Stimulated activated CD4-positive, alpha-beta T cell treated with anti-CD3 and anti-CD28 coated beads, Interleukin-2, amount 100 ng/mL, for 24 hours (primary cell): ENCODE data around the gene STARD3NL.
"Not testable (repeated sequence)": the region's sequence is repeated elsewhere in the genome, so short reads cannot be mapped to it uniquely, and the experiment has no call there.

ENCODE experiments used
- DNase-seq, 2 donors: peaks; one replicate each; pipeline ENCODE4 v3.0.0-alpha.2; 2020

The STARD3NL gene, protein sequence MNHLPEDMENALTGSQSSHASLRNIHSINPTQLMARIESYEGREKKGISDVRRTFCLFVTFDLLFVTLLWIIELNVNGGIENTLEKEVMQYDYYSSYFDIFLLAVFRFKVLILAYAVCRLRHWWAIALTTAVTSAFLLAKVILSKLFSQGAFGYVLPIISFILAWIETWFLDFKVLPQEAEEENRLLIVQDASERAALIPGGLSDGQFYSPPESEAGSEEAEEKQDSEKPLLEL

GRCh38 chr7:38178004-38178694, at the start of gene STARD3NL:
Gene STARD3NL (plus strand): TSS chr7:38178245. CDS start chr7:38207505, 29,260 bp downstream.
- peak; percentile 85 to 91 for DNase-seq

DNA sequence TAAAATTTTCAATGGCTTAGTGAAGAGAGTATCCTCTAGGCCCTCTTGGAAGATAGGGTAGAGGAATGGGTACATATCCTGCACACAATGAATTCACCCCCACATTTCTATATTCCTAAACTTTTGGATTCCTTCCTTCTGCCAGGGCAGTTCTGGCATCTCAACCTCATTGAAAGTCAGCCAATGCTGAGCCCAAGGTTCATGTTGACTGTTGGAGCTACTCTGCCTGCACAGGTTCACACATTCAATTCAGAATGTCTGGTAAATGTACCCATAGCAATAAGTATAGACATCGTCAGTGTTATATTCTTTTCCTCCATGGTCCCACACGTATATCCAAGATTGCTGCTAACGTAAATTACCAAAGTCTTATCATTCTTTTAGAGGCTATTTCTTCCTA, 48.9 kb upstream of the STARD3NL start:
- no peak for DNase-seq

DNA sequence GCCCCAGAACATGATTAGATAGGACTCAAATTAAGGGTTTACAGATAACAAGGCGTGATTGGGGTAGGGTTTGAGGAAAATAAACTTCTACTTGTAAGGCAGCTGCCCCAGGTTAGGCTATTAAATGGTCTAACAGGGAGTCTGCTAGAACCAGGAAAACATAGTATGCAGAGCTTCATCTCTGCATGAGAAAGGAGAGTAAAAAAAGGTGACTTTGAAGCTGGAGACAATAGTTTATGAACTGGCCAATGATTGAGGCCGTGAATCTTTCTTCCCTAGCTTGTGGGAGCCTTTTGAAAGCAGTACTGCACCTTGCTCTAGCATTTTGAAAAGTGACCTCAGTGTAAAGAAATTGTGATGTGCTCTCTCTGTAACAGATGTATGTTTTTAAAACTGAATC, 48.5 kb upstream of the STARD3NL start:
- no peak for DNase-seq

GRCh38 chr7:38138171-38138570, 39.9 kb upstream of the STARD3NL start:
- DNase-seq = no peak

DNA sequence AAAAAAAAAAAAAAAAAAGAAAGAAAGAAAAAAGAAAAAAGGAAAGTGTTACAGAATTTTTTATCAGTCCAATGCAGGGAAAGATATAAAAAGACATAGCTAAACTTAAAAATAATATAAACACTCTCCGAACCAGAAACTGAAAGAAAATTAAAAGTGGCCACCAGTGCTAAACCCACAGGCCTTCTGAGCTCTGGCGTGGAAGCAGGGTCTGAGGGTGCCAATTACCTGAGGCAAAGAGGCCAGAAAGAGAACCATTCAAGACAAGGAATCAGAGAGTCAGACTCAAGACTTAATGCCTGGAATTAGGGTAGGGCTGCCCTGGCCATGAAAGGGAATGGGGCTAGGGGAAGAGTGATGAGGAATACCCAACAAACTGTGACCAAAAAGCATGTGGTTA, 36.9 kb upstream of the STARD3NL start:
- DNase-seq = no peak

DNA sequence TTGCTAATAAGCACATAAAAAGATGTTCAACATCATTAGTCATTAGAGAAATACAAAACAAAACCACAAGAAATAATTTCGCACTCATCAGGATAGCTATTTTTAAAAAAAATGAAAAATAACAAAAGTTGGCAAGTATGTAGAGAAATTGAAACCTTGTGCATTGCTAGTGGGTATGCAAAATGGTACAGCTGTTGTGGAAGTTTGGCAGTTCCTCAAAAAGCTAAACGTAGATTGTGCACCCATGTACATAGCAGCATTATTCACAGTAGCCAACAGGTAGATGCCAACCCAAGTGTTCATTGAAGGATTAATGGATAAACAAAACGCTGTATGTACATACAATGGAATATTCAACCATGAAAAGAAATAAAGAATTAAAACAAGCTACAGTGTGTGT, 35.3 kb upstream of the STARD3NL start:
- no peak for DNase-seq

GRCh38 chr7:38147005-38147404, 31.0 kb upstream of the STARD3NL start:
- DNase-seq = no peak

- no peak for DNase-seq
These were observed 26.5 kb upstream of the STARD3NL start for GRCh38 chr7:38151556-38151955.

- DNase-seq = no peak
These were observed 24.5 kb upstream of the STARD3NL start for GRCh38 chr7:38153515-38153914.

DNA sequence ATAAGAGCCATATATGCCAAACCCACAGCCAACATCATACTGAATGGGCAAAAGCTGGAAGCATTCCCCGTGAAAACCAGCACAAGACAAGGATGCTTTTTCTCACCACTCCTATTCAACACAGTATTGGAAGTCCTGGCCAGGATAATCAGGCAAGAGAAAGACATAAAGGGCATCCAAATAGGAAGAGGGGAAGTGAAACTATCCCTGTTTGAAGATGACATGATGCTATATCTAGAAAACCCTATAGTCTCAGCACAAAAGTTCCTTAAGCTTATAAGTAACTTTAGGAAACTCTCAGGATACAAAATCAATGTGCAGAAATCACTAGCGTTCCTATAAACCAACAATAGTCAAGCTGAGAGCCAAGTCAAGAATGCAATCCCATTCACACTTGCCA, 23.8 kb upstream of the STARD3NL start:
- no peak for DNase-seq

DNA sequence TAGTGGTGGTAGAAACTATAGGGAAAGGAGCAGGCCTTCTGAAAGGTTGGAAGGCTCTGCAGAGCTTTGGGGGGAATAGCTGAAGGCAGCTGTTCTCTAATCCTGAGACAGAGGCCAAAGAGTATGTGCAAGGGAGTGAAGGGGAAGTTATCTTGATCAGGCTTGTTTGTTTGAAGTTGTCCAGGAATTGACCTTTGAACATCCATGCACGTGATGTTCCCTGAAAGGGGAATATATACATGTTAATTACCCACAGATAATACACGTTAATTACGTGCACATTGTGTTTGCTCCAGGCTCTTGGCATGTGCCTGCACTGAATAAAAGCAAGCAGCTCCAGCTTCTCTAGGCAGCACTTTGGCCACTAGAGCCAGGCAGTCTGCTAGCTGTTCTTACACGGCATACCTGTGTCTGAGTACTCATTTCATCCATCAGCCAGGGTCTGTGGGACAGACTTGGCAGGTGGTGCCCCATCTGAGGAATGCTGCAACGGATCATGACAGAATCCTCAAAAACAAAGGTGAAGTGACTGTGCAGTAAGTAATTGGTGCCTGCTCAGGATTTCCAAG, 18.0 kb upstream of the STARD3NL start:
- DNase-seq = no peak

DNA sequence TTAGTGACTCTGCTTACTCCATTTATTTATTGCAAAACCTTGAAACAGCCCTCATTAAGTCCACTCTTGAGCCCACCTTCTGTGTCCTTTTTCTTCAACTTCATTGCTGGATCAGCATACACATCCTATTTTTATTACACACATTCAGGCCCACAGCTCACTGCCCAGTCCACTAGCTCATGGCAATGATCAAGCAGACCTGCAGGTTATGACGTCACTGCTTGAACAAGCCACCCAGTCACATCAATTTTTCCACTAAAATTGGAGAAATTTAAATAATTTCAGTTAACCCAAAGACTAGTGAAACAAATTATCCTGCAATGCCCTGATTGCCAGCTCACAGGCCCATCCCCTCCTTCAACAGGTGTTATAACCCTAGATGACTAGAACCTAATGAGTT, 16.0 kb upstream of the STARD3NL start:
- no peak for DNase-seq

GRCh38 chr7:38163671-38164070, 14.4 kb upstream of the STARD3NL start:
- no peak for DNase-seq

- DNase-seq = no peak
These were observed 9.0 kb upstream of the STARD3NL start for GRCh38 chr7:38168890-38169570.

- no peak for DNase-seq
These were observed 8.2 kb upstream of the STARD3NL start for GRCh38 chr7:38169847-38170246.

DNA sequence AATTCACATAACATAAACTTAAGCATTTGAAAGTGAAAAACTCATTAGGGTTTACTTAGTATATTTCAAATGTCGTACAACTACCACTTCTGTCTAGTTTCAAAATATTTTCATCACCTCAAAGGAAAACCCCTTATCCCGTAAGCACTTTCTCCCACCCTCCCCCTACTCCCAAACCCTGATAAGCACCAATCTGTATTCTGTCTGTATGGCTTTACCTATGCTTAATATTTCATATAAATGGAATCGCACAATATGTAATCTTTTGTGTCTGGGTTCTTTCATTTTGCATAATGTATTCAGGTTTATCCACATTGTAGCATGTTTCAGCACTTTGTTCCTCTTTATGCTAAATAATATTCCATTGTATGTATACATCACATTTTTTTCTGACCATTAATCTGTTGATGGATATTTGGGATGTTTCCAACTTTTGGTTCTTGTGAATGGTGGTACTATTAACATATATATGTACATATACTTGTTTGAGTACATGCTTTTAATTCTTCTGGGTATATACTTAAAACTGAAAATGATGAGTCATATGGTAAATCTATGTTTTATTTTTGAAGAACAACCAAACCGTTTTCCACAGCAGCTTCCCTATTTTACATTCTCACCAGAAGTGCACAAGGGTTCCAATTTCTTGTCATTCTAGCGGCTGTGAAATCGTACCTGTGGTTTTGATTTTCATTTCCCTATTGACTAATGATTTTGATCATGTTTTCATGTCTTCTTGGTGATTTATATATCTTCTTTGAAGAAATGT, 6.2 kb upstream of the STARD3NL start:
- no peak for DNase-seq

DNA sequence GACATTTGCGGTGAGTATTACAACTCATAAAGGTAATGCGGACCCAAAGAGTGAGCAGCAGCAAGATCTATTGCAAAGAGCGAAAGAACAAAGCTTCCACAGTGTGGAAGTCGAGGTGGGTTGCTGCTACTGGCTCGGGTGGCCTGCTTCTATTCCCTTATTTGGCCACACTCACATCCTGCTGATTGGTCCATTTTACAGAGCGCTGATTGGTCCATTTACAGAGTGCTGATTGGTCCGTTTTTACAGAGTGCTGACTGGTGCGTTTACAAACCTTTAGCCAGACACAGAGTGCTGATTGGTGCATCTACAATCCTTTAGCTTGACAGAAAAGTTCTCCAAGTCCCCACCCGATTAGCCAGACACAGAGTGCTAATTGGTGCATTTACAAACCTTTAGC, 2.5 kb upstream of the STARD3NL start:
- not testable (repeated sequence) for DNase-seq

- DNase-seq = no peak
These were observed 433 bp upstream of the STARD3NL start for GRCh38 chr7:38177621-38178003.

DNA sequence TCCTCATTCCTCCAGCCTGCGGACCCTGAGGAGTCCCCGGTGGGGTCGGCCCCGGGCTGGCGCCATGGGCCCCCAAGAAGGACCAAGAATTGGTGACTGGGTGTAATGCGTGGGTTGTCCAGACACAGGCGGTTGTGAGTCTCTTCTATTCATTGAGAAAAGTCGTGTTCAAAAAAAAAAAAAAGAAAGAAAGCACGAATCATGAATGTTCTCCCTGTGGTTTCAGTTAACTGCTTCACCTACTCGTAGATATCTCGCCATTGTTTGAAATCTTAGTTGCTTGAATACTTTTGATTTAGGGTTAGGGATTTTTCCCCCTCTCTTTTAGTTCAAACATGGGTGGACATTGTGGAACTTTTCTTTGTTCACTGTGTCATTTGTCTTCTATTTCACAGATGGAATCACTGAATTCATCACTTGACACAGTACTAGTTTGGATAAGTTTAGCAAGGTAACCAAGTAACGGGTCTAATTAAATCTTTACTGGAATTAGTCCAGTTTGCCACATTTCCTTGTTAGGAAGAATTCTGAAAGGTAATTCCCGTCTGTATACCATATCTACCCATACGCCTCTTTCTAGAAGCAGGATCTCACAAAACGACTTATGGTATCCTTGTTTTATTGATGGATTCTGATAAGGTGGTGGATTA, 775 bp downstream of the STARD3NL start:
- DNase-seq = peak in 1 of 2 donors; percentile 58

- no peak for DNase-seq
These were observed 1.8 kb downstream of the STARD3NL start for GRCh38 chr7:38179776-38180226.

DNA sequence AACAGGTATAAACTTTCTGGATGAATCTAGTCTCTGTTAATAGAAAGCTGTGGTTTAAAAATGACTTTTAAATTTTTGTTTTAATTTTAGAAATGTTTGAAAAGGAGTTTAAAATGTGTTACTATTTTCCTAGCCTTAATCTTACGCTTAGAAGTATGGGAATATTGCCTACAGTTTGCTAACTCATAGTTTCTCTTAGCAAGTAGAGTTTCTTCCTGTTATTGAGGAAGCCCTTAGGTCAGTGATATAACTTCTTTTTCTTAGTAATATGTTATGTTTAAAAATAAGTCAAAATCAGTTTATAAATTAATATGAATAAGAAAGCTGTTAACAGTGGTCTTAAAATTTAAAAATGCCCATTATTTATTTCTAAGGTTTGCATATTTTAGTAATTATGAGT, 3.1 kb downstream of the STARD3NL start:
- no peak for DNase-seq

DNA sequence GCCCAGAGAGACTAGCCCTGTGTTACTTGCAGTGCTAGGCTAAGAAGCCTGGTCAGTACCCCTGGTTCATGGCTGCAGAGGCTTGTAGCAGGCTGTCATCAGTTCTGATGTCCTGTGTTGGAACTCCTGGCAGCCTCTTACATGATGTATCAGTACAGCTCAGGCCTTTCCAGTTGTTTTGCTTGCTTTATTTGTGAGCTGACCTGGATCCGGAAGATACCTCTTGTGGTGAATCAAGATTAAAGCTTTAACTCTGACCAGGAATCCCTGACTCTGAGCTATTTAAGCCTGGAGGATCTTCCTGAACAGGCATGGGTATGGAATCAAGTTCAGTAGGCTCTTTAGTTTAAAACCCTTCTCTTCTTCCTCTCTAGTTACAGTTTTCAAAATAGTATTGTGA, 4.4 kb downstream of the STARD3NL start:
- DNase-seq = no peak
